GM13977 (cell line): ENCODE measurements around the gene GBP1.

Source experiments
- DNase-seq: peaks from one replicate; pipeline ENCODE4 v3.0.0; 2012; ENCODE audit warnings: low spot score
- in situ Hi-C: fragments of 300-500 bp; cut with MboI; formaldehyde crosslinking; loops from one replicate; pipeline ENCODE4 v1.12.0; 2022; ENCODE audit warnings: low sequenced_read_pairs, low pct_unique_long_range_greater_than_20kb, mixed read lengths, inconsistent platforms; ENCODE audit not compliant: unreplicated experiment
- TF ChIP-seq, protein P1 (sequence below): IDR thresholded peaks from 2 replicates; pipeline ENCODE4 v1.5.1; 2012; ENCODE audit warnings: mild to moderate bottlenecking, control low read depth; ENCODE audit not compliant: insufficient read depth; ENCODE audit errors: extremely low read depth, missing control alignments

GBP1 gene

DNA sequence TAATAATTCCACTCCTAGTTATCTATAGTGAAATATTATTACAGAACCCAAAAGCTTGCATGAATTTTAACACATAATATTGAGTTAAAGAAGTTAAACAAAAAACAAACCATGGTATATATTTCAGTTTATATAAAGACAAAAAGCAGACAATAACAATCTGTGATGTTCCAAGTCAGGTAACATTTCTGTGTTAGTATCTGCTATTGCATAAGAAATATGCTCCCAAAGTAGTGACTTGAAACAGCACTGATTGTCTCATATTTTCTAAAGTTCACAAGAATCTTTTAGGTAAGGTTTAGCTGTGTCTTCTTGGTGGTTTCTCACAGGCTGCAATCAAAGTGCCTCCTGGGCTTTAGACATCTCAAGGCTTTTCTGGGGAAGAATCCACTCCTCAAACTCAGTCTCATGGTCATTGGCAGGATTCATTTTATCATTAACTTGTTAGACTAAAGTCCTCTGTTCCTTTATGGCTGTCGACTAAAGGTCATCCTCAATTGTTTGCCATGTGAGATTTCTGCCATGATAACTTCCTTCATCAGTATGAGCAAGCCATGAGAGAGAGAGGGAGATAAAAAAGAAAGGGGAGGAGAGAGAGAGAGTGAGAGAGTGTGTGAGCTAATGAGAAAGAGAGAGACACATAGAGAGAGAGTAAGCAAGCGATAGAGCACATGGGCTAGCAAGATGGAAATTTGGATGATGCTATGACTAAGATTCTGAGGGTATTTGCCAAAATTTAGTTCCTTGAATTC is 19.9 kb downstream of the GBP1 start:
- TF ChIP-seq, protein P1, sequence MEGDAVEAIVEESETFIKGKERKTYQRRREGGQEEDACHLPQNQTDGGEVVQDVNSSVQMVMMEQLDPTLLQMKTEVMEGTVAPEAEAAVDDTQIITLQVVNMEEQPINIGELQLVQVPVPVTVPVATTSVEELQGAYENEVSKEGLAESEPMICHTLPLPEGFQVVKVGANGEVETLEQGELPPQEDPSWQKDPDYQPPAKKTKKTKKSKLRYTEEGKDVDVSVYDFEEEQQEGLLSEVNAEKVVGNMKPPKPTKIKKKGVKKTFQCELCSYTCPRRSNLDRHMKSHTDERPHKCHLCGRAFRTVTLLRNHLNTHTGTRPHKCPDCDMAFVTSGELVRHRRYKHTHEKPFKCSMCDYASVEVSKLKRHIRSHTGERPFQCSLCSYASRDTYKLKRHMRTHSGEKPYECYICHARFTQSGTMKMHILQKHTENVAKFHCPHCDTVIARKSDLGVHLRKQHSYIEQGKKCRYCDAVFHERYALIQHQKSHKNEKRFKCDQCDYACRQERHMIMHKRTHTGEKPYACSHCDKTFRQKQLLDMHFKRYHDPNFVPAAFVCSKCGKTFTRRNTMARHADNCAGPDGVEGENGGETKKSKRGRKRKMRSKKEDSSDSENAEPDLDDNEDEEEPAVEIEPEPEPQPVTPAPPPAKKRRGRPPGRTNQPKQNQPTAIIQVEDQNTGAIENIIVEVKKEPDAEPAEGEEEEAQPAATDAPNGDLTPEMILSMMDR, result no peak
- in situ Hi-C loops, result no loop called here
- no peak for DNase-seq

- in situ Hi-C loops, result no loop called here
- no peak for DNase-seq
- TF ChIP-seq, protein P1, result no peak
These were observed 21.1 kb downstream of the GBP1 start for GRCh38 chr1:89043940-89044339.

GRCh38 chr1:89042491-89042890 is 22.5 kb downstream of the GBP1 start:
- TF ChIP-seq, protein P1, result no peak
- no peak for DNase-seq
- in situ Hi-C loops, result no loop called here

DNA sequence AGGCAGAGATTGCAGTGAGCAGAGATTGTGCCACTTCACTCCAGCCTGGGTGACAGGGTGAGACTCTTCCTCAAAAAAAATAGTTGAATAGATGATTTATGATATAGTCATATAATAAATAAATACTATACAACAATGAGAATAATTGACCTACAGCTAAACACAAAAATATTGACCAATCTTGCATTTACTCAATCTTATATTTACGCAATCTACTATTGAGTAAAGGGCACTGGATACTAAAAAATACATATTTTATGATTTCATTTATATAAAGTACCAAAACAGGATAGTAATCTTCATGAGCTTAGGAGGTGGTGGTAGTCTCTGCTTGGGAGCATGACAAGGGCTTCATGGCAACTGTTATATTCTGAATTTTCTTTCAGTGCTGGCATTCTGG is 23.3 kb downstream of the GBP1 start:
- DNase-seq, result no peak
- in situ Hi-C loops, result no loop called here
- TF ChIP-seq, protein P1, result no peak

DNA sequence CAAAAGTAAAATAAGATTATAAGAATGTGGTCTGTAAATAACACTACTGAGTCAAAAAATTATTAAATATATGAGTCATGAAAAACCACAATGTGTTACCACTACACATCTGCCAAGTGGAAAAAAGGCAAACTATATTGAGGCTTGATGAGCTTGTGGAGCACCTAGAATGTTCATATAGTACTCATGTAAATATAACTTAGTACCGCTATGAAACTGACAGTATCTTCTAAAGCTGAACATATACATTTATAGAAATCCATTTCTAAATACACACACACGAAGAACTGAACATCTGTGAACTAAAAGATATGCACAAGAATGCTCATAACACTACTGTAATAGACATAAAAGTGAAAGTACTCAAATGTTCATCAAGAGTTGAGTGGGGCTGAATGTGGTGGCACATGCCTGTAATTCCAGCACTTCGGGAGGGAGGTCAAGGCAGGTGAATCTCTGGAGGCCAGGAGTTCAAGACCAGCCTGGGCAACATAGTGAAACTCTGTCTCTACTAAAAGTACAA is 23.8 kb downstream of the GBP1 start:
- TF ChIP-seq, protein P1, result no peak
- in situ Hi-C loops, result no loop called here
- peak; percentile 51 for DNase-seq

DNA sequence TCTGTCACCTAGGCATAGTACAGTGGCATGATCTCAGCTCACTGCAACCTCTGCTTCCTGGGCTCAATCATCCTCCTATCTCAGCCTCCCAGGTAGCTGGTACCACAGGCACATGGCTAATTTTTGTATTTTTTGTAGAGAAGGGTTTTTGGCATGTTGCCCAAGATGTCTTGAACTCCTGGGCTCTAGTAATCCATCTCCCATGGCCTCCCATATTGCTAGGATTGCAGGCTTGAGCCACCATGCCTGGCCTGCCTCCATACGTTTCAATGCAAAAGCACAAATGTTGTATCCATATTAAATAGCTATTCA is 24.7 kb downstream of the GBP1 start:
- TF ChIP-seq, protein P1, result no peak
- in situ Hi-C loops, result no loop called here
- no peak for DNase-seq

- TF ChIP-seq, protein P1, result no peak
- DNase-seq, result no peak
- in situ Hi-C loops, result no loop called here
These were observed 27.8 kb downstream of the GBP1 start for GRCh38 chr1:89037186-89037585.
